ENCODE data around the gene SMIM33.

- no peak for TF ChIP-seq CTCF (IDR thresholded peaks at IDR 0.05)
- TF ChIP-seq POLR2A (IDR thresholded peaks at IDR 0.05) = no peak
Observed at GRCh38 chr5:139494832-139495231, 24.0 kb downstream of the SMIM33 start.
